Suprapubic skin (tissue), 4 donors: ENCODE results near the gene CAD. TPM values are rescaled to one million over a fixed set of nuclear protein-coding genes. Genes with fewer than 3 reads are reported as not detected.
A peak's percentile ranks its signal among the peaks of the same experiment; 100 is the strongest.
"Not testable (repeated sequence)": the region's sequence is repeated elsewhere in the genome, so short reads cannot be mapped to it uniquely, and the experiment has no call there.

Source experiments
- DNase-seq, 2 donors: peaks; one replicate each; pipeline ENCODE4 v3.0.0-alpha.2; 2019; ENCODE audit warnings: low spot score in 2 of 2
- H3K27ac ChIP-seq: fragments of 200-600 bp; sonication (generic); one replicate; pipeline ENCODE4 v1.5.1; 2019
- H3K27me3 ChIP-seq: fragments of 200-600 bp; sonication (generic); one replicate; pipeline ENCODE4 v1.5.1; 2019
- H3K36me3 ChIP-seq: fragments of 200-600 bp; sonication (generic); one replicate; pipeline ENCODE4 v1.5.1; 2019
- H3K4me1 ChIP-seq: fragments of 200-600 bp; sonication (generic); one replicate; pipeline ENCODE4 v1.5.1; 2019
- H3K4me3 ChIP-seq: fragments of 200-600 bp; sonication (generic); one replicate; pipeline ENCODE4 v1.5.1; 2019; ENCODE audit warnings: mild to moderate bottlenecking
- H3K9me3 ChIP-seq: fragments of 200-600 bp; sonication (generic); one replicate; pipeline ENCODE4 v1.5.1; 2019
- CTCF ChIP-seq, 2 donors: fragments of 200-600 bp in 1 of 2; fragments of 450-650 bp in 1 of 2; sonication (generic) in 1 of 2; IDR thresholded peaks; one replicate each; pipeline ENCODE4 v1.5.1; 2016 to 2019; ENCODE audit warnings: antibody characterized with exemption in 2 of 2, mild to moderate bottlenecking in 1 of 2, moderate library complexity in 1 of 2
- EP300 ChIP-seq: sonication (generic); formaldehyde crosslinking; IDR thresholded peaks from one replicate; pipeline ENCODE4 v1.6.1; 2017; ENCODE audit warnings: antibody characterized with exemption
- POLR2A ChIP-seq, 2 donors: fragments of 450-650 bp; IDR thresholded peaks; one replicate each; pipeline ENCODE4 v1.6.1; 2017; ENCODE audit warnings: antibody characterized with exemption in 2 of 2, mild to moderate bottlenecking in 2 of 2, moderate library complexity in 2 of 2
- POLR2AphosphoS5 ChIP-seq, 3 donors: sonication (generic); formaldehyde crosslinking; IDR thresholded peaks; one replicate each; pipeline ENCODE4 v1.6.1; 2017; ENCODE audit warnings: antibody characterized with exemption in 3 of 3
- WGBS: methylation state at CpG from one replicate; pipeline ENCODE4 v1.1.5; 2018; 5-methylcytosine and 5-hydroxymethylcytosine counted together
- total RNA-seq, 4 donors: library from RNA; depleted of rRNA; stranded (reverse); fragments of >200 nt; gene quantifications; one replicate each; pipeline ENCODE4 v1.1.0, GENCODE V29; 2016

Gene CAD
- total RNA-seq, 4 donors from 2014 or later, result 33.7 to 64.8 (median 42.1) TPM

DNA sequence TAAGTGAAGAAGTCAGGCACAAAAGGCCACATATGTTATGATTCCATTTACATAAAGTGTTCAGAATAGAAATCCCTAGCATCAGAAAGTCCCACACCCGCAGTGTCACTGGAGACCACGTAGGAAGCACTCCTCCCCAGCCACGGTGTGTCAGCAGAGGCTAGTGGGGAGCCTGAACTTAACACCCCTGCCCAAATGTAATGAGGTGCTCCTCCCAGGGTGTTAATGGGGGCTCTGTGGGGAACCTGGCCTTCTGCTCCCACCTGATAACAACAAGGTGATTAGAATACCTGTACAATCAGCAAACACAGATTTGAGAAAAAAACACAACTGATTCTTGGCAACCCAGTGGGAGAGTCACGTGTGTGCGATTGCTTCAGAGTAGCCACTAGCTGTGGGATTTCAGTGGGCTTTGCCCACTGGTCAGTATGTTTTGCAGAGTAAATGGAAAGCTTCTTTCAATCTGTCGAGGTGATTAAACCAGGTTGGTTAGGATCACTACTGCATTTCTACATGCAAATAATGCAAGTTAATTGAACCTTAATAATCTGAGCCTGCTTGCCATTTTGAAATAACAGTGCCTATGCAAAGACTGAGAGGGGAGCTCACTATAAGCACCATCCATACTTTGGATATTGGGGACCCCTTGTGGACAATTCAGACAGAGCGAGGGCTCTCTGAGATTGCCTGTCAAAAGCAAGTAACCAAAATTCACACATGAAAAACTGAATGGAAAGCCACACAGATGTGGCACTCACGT is 25.9 kb upstream of the CAD start:
- Histone ChIP-seq H3K9me3 (no peaks in the 10 kb centered on the region), H3K4me3 (no peak overlapping the region), H3K4me1 (peaks cover 3% of the 10 kb centered on the region), H3K36me3 (no peaks in the 10 kb centered on the region), H3K27ac (no peak overlapping the region), H3K27me3 (no peaks in the 10 kb centered on the region)
- 48% methylated on average over 8 of the region's 8 CpGs for WGBS
- peak in 1 of 2 donors; percentile 58 for DNase-seq
- TF ChIP-seq CTCF (IDR thresholded peaks at IDR 0.05) (peak; percentile 50 to 63), EP300 (no peak)

DNA sequence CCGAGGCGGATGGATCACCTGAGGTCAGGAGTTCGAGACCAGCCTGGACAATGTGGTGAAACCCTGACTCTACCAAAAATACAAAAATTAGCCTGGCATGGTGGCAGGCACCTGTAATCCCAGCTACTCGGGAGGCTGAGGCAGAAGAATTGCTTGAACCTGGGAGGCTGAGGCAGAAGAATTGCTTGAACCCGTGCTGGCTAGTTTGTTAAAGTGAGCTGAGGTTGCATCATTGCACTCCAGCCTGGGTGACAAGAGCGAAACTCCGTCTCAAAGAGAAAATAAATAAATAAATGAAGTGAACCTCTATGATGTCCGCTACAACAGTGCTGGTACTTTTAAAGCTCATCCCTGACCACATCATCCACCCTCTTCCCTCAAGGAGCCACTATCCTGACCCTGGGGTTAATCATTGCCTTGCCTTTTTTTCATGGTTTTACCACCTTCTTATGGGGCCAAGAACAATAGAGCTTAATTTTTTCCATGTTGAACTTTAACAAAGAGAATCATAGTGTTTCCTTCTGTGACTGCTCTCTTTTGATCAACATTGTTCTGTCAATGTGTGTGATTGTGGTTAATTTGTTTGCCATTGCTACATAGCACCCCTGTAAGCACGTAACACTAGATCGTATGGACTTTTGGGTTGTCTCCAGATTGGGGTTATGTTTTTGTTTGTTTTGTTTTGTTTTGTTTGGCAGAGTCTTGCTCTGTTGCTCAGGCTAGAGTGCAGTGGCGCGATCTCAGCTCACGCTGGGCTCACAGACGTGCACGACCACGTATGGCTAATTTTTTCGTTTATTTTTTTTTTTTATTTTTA is 22.4 kb upstream of the CAD start:
- H3K27ac ChIP-seq, result no peak overlapping the region
- no peaks in the 10 kb centered on the region for H3K36me3 ChIP-seq
- no peak overlapping the region for H3K4me3 ChIP-seq
- no peak for DNase-seq
- no peaks in the 10 kb centered on the region for H3K4me1 ChIP-seq
- TF ChIP-seq POLR2AphosphoS5 (IDR thresholded peaks at IDR 0.05) (no peak), POLR2A (IDR thresholded peaks at IDR 0.05) (no peak), CTCF (IDR thresholded peaks at IDR 0.05) (no peak), EP300 (no peak)
- H3K27me3 ChIP-seq, result no peaks in the 10 kb centered on the region
- no peaks in the 10 kb centered on the region for H3K9me3 ChIP-seq
- WGBS, result 67% methylated on average over 17 of the region's 17 CpGs

DNA sequence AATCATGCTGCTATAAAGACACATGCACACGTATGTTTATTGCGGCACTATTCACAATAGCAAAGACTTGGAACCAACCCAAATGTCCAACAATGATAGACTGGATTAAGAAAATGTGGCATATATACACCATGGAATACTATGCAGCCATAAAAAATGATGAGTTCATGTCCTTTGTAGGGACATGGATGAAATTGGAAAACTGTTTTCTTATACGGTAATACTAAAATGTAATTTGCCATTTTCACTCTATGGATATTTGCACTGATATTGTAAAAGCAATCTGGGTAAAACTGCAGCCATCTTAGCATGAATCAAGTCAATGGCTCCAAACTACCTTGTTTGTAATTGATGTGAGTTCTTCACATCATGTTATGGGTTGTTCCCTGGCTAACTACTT is 21.4 kb upstream of the CAD start:
- H3K27me3 ChIP-seq, H3K4me3 ChIP-seq, DNase-seq, H3K27ac ChIP-seq, H3K4me1 ChIP-seq, H3K9me3 ChIP-seq: not testable (repeated sequence)
- H3K36me3 ChIP-seq, result peaks cover 10% of the 10 kb centered on the region
- WGBS, result 78% methylated on average over 3 of the region's 3 CpGs

DNA sequence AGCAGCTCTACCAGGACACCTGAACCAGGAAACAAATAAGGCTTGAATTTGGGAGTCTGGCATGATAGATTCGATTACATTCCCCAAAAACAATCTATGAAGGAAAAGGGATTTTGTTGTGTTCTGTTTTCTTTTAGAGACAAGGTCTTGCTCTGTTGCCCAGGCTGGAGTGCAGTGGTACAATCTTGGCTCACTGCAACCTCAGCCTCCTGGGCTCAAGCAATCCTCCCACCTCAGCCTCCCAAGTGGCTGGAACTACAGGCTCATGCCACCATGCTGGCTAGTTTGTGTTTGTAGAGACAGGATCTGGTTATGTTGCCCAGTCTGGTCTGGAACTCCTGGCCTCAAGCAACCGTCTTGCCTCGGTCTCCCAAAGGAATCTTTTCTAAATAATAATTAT is 19.1 kb upstream of the CAD start:
- H3K4me3 ChIP-seq, H3K9me3 ChIP-seq, H3K27me3 ChIP-seq, DNase-seq, H3K27ac ChIP-seq, H3K4me1 ChIP-seq: not testable (repeated sequence)
- 97% methylated on average over 3 of the region's 3 CpGs for WGBS
- H3K36me3 ChIP-seq, result peaks cover 32% of the 10 kb centered on the region

DNA sequence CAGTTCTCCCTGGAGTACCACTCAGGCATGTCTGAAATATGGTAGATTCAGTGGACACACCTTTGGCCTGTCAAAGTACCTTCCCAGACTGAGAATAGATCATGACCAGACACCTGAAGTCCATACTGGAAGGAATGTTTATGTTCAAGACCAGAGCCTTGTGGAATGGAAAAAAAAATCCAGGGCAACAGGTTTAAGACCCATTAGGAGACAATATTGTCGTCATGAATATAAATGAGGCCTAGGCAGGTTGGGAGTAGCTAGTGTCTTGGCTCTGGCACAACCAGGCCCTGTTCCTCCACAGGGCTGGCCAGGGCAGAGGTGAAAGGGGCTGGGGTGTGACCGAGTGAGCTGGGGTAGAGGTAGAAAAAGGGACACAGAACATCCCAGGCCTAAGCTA is 18.5 kb upstream of the CAD start:
- peak in 1 of 2 donors; percentile 26 for DNase-seq
- no peaks in the 10 kb centered on the region for H3K27me3 ChIP-seq
- peaks cover 38% of the 10 kb centered on the region for H3K36me3 ChIP-seq
- TF ChIP-seq POLR2AphosphoS5 (IDR thresholded peaks at IDR 0.05), result no peak
- no peak for TF ChIP-seq CTCF (IDR thresholded peaks at IDR 0.05)
- TF ChIP-seq POLR2A (IDR thresholded peaks at IDR 0.05), result no peak
- no peak for TF ChIP-seq EP300
- no peaks in the 10 kb centered on the region for H3K4me1 ChIP-seq
- WGBS, result 80% methylated on average over 2 of the region's 2 CpGs
- H3K9me3 ChIP-seq, result no peaks in the 10 kb centered on the region
- H3K27ac ChIP-seq, result no peak overlapping the region
- H3K4me3 ChIP-seq, result no peak overlapping the region

DNA sequence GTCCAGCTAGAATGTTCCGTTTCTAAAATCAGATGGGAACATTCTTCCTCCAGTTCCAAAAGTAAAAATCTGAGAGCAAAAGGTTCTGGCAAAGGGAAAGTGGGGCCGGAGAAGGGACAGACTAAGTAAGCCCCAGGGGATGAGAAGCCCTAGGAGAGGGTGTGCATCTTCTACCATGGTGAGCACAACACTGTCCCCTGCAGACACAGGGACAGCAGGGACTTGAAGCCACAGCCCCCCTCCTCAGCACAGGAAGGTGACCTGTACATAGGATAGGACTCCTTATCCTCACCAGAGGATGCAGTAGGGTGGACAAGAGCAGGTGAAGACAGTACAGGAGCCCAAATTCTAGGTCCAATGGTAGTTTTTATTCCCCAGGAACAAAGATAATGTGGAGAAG is 17.9 kb upstream of the CAD start:
- H3K4me3 ChIP-seq, result no peak overlapping the region
- peaks cover 44% of the 10 kb centered on the region for H3K36me3 ChIP-seq
- no peaks in the 10 kb centered on the region for H3K9me3 ChIP-seq
- WGBS, result 74% methylated on average over 2 of the region's 2 CpGs
- TF ChIP-seq POLR2A (IDR thresholded peaks at IDR 0.05) (no peak), CTCF (IDR thresholded peaks at IDR 0.05) (no peak), EP300 (no peak), POLR2AphosphoS5 (IDR thresholded peaks at IDR 0.05) (no peak)
- H3K27me3 ChIP-seq, result no peaks in the 10 kb centered on the region
- H3K4me1 ChIP-seq, result no peaks in the 10 kb centered on the region
- peak in 1 of 2 donors; percentile 15 for DNase-seq
- H3K27ac ChIP-seq, result no peak overlapping the region
